OCI-LY3 (cell line): ENCODE results near the gene EFEMP2.

Experiments used
- EZH2phosphoT487 ChIP-seq: fragments of 200-600 bp; shearing (Covaris generic); IDR thresholded peaks from 2 replicates; pipeline ENCODE4 v1.6.1; 2018; ENCODE audit warnings: antibody characterized with exemption, mixed run types, low read depth
- TF ChIP-seq, protein P1 (sequence below): fragments of 200-600, 300-600 bp; sonication (generic); IDR thresholded peaks from 2 replicates; pipeline ENCODE4 v1.5.1; 2014; ENCODE audit warnings: antibody characterized with exemption, low read length, low read depth

DNA sequence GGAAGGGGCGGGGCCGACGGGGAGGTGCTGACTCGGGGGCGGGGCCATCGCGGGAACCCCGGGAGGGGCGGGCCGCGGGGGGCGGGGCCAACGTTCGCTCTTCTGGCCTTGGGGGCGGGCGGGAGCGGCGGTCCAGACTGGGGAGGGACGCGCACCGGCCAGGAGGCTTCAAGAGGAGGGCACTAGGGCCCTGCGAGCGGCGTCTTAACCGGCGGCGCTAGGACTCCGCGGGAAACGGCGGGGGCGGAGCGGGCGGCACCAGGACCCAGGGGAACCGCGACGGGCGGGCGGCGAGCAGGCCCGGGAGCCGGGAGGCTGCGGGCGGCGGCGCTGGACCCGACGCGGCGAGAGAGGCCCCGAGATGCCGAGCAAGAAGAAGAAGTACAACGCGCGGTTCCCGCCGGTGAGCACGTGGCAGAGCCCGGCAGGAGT is 46.6 kb upstream of the EFEMP2 start, which contains the start of gene DRAP1:
- TF ChIP-seq, protein P1, sequence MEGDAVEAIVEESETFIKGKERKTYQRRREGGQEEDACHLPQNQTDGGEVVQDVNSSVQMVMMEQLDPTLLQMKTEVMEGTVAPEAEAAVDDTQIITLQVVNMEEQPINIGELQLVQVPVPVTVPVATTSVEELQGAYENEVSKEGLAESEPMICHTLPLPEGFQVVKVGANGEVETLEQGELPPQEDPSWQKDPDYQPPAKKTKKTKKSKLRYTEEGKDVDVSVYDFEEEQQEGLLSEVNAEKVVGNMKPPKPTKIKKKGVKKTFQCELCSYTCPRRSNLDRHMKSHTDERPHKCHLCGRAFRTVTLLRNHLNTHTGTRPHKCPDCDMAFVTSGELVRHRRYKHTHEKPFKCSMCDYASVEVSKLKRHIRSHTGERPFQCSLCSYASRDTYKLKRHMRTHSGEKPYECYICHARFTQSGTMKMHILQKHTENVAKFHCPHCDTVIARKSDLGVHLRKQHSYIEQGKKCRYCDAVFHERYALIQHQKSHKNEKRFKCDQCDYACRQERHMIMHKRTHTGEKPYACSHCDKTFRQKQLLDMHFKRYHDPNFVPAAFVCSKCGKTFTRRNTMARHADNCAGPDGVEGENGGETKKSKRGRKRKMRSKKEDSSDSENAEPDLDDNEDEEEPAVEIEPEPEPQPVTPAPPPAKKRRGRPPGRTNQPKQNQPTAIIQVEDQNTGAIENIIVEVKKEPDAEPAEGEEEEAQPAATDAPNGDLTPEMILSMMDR, result no peak
- TF ChIP-seq EZH2phosphoT487, result no peak
